ENCODE data around the gene CEP126.

DNA sequence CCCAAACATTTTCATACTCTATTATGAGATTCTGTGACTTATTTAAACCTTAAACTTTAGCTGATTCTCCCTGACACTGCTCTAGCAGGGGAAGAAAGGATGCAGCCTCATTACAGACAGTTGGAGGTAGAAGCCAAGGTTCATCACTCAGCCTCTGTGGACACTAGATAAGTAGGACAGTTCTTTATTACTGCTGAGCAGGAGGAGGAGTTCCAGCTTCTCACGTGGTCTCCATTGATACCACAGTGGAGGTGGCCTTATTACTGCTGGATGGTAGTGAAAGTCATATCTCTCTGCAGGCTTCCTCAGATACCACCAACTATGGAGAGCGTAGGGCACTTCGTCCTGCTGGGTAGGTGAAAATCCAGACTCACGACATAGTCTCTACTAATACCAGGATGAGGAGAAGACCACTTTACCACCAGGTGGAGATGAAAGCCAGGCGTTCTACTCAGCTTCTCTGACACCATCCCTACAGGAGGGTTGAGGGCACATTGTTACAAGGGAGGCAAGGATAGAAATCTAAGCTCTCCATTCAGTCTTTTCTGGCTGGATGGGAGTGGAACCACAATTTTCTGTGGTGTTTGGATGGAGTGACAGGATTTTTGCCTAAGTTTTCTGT, 14.6 kb downstream of the CEP126 start:
- TF ChIP-seq, protein P1, sequence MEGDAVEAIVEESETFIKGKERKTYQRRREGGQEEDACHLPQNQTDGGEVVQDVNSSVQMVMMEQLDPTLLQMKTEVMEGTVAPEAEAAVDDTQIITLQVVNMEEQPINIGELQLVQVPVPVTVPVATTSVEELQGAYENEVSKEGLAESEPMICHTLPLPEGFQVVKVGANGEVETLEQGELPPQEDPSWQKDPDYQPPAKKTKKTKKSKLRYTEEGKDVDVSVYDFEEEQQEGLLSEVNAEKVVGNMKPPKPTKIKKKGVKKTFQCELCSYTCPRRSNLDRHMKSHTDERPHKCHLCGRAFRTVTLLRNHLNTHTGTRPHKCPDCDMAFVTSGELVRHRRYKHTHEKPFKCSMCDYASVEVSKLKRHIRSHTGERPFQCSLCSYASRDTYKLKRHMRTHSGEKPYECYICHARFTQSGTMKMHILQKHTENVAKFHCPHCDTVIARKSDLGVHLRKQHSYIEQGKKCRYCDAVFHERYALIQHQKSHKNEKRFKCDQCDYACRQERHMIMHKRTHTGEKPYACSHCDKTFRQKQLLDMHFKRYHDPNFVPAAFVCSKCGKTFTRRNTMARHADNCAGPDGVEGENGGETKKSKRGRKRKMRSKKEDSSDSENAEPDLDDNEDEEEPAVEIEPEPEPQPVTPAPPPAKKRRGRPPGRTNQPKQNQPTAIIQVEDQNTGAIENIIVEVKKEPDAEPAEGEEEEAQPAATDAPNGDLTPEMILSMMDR (conservative IDR thresholded peaks at IDR 0.05 in 1 of 2, IDR thresholded peaks at IDR 0.05 in 1 of 2; ENCODE audit: extremely low read depth in 1 of 2, insufficient read depth in 1 of 2, low read depth in 1 of 2, low read length in 2 of 2), result no peak
- no peak for TF ChIP-seq EZH2 (IDR thresholded peaks at IDR 0.05; ENCODE audit: borderline replicate concordance, low read length)
